ENCODE measurements around the gene RANBP1. TPM values are rescaled to one million over a fixed set of nuclear protein-coding genes. Genes with fewer than 3 reads are reported as not detected.

The RANBP1 gene
- total RNA-seq, 1 experiment from 2014 or later: 365 TPM

DNA sequence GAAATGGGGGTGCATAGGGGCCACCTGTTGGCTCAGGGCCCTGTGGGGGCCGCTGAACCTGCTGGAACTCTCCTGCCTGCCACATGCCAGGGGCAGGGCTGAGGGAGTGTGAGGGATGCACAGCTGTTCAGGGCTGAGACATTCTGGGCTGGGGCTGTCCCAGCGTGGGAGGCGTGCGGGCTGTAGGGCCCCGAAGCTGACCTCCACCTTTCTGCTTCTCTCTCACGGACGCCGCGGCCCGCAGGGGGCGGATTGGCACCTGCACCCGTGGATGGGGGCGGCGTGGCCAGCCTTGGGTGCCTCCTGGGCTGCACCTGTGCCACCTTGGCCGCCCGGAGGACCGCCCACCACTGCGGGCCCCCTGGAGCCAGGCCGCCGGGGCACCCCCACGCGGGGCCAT, 30.9 kb downstream of the RANBP1 start:
- intact Hi-C loops (cut with micrococcal nuclease; ENCODE audit: unreplicated experiment): no loop called here

GRCh38 chr22:20147237-20147988, 31.5 kb downstream of the RANBP1 start:
- no TSS peak for BruUV-seq (replicated peaks)
- POLR2A ChIA-PET: no interaction called here
- H3K4me3 ChIP-seq (ENCODE audit: low read depth, low read length): no peak overlapping the region
- H3K9me3 ChIP-seq: no peaks in the 10 kb centered on the region
- no peaks in the 10 kb centered on the region for H3K27me3 Mint-ChIP-seq (ENCODE audit: insufficient read depth, unreplicated experiment)
- intact Hi-C loops (cut with micrococcal nuclease; ENCODE audit: unreplicated experiment): no loop called here
- H3K27me3 ChIP-seq (replicated peaks; ENCODE audit: control insufficient read depth, insufficient read depth, low read length): no peaks in the 10 kb centered on the region
- TF ChIP-seq, protein P1, sequence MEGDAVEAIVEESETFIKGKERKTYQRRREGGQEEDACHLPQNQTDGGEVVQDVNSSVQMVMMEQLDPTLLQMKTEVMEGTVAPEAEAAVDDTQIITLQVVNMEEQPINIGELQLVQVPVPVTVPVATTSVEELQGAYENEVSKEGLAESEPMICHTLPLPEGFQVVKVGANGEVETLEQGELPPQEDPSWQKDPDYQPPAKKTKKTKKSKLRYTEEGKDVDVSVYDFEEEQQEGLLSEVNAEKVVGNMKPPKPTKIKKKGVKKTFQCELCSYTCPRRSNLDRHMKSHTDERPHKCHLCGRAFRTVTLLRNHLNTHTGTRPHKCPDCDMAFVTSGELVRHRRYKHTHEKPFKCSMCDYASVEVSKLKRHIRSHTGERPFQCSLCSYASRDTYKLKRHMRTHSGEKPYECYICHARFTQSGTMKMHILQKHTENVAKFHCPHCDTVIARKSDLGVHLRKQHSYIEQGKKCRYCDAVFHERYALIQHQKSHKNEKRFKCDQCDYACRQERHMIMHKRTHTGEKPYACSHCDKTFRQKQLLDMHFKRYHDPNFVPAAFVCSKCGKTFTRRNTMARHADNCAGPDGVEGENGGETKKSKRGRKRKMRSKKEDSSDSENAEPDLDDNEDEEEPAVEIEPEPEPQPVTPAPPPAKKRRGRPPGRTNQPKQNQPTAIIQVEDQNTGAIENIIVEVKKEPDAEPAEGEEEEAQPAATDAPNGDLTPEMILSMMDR (IDR thresholded peaks at IDR 0.05; ENCODE audit: insufficient read depth in 1 of 2, low read depth in 1 of 2, low read length in 1 of 2, severe bottlenecking in 1 of 2, unreplicated experiment in 1 of 2): no peak
- H3K27ac Mint-ChIP-seq (ENCODE audit: unreplicated experiment): no peak overlapping the region
- DNase-seq: no peak
- H3K36me3 Mint-ChIP-seq (ENCODE audit: insufficient read depth, unreplicated experiment): no peaks in the 10 kb centered on the region
- CTCF ChIA-PET: interaction anchor here (0.6 kb wide), 1 partner anchor 198 kb away, joined by 3 read pairs; no protein-coding TSS in a partner anchor
- H3K4me1 Mint-ChIP-seq (ENCODE audit: low read depth, unreplicated experiment): no peaks in the 10 kb centered on the region
- H3K36me3 ChIP-seq (ENCODE audit: control insufficient read depth, insufficient read depth, low read length): no peaks in the 10 kb centered on the region
- no peaks in the 10 kb centered on the region for H3K9me3 Mint-ChIP-seq (ENCODE audit: unreplicated experiment)
- no peak overlapping the region for H3K4me3 Mint-ChIP-seq (ENCODE audit: unreplicated experiment)
- H3K4me1 ChIP-seq: no peaks in the 10 kb centered on the region

More for the DNA sequence above, 30.9 kb downstream of the RANBP1 start:
- Mint-ChIP-seq H3K27me3 (ENCODE audit: insufficient read depth, unreplicated experiment) (no peaks in the 10 kb centered on the region), H3K9me3 (ENCODE audit: unreplicated experiment) (no peaks in the 10 kb centered on the region), H3K4me3 (ENCODE audit: unreplicated experiment) (no peak overlapping the region), H3K27ac (ENCODE audit: unreplicated experiment) (no peak overlapping the region), H3K4me1 (ENCODE audit: low read depth, unreplicated experiment) (no peaks in the 10 kb centered on the region), H3K36me3 (ENCODE audit: insufficient read depth, unreplicated experiment) (no peaks in the 10 kb centered on the region)
- ChIA-PET POLR2A (no interaction called here), CTCF (no interaction called here)
- no peaks in the 10 kb centered on the region for H3K36me3 ChIP-seq (ENCODE audit: control insufficient read depth, insufficient read depth, low read length)
- no TSS peak for BruUV-seq (replicated peaks)
- TF ChIP-seq, protein P1 (IDR thresholded peaks at IDR 0.05; ENCODE audit: insufficient read depth in 1 of 2, low read depth in 1 of 2, low read length in 1 of 2, severe bottlenecking in 1 of 2, unreplicated experiment in 1 of 2): no peak
- H3K27me3 ChIP-seq (replicated peaks; ENCODE audit: control insufficient read depth, insufficient read depth, low read length): no peaks in the 10 kb centered on the region
- no peaks in the 10 kb centered on the region for H3K4me1 ChIP-seq
- no peak for DNase-seq
- H3K4me3 ChIP-seq (ENCODE audit: low read depth, low read length): no peak overlapping the region
- no peaks in the 10 kb centered on the region for H3K9me3 ChIP-seq

DNA sequence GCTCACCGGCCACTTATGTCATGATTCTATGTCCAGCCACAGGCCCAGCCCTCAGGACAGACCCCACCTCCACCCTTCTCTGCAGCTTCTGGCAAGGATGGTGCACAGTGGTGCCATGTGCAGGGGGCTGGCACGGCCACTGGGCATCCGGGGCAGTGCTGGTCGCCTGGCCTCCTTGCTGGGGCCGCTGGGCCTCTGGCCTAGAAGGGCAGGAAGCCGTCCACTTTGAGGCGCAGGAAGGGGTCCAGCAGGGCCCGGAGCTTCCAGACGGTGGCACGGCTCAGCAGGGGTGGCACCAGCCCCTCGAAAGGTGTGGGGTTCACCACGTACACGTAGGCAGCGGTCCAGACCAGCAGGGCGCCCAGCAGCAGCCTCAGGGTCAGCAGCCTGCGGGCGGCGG, 32.5 kb downstream of the RANBP1 start:
- Mint-ChIP-seq H3K4me1 (ENCODE audit: low read depth, unreplicated experiment) (no peaks in the 10 kb centered on the region), H3K9me3 (ENCODE audit: unreplicated experiment) (no peaks in the 10 kb centered on the region), H3K27me3 (ENCODE audit: insufficient read depth, unreplicated experiment) (no peaks in the 10 kb centered on the region), H3K36me3 (ENCODE audit: insufficient read depth, unreplicated experiment) (no peaks in the 10 kb centered on the region), H3K27ac (ENCODE audit: unreplicated experiment) (no peak overlapping the region), H3K4me3 (ENCODE audit: unreplicated experiment) (no peak overlapping the region)
- Histone ChIP-seq H3K4me1 (no peaks in the 10 kb centered on the region), H3K9me3 (no peaks in the 10 kb centered on the region), H3K27me3 (replicated peaks; ENCODE audit: control insufficient read depth, insufficient read depth, low read length) (no peaks in the 10 kb centered on the region), H3K4me3 (ENCODE audit: low read depth, low read length) (no peak overlapping the region), H3K36me3 (ENCODE audit: control insufficient read depth, insufficient read depth, low read length) (no peaks in the 10 kb centered on the region)
- intact Hi-C loops (cut with micrococcal nuclease; ENCODE audit: unreplicated experiment): no loop called here
- POLR2A ChIA-PET: no interaction called here
- no TSS peak for BruUV-seq (replicated peaks)
- CTCF ChIA-PET: no interaction called here
- no peak for DNase-seq
- TF ChIP-seq, protein P1 (IDR thresholded peaks at IDR 0.05; ENCODE audit: insufficient read depth in 1 of 2, low read depth in 1 of 2, low read length in 1 of 2, severe bottlenecking in 1 of 2, unreplicated experiment in 1 of 2): no peak
